Stomach smooth muscle (tissue), 2 donors: Measurements from ENCODE around the gene DACH1.

ENCODE experiments used
- H3K27ac ChIP-seq: one replicate; pipeline ENCODE4 v1.7.0; 2013; ENCODE audit warnings: mild to moderate bottlenecking, low read length, inconsistent platforms
- H3K27me3 ChIP-seq, 2 donors: one replicate each; pipeline ENCODE4 v1.7.0; 2013; ENCODE audit warnings: low read length in 2 of 2; ENCODE audit not compliant: insufficient read depth in 2 of 2, control insufficient read depth in 1 of 2
- H3K36me3 ChIP-seq, 2 donors: one replicate each; pipeline ENCODE4 v1.7.0; 2013; ENCODE audit warnings: low read length in 2 of 2; ENCODE audit not compliant: control insufficient read depth in 2 of 2, insufficient read depth in 2 of 2
- H3K4me1 ChIP-seq: one replicate; pipeline ENCODE4 v1.7.0; 2013; ENCODE audit warnings: low read length; ENCODE audit not compliant: control insufficient read depth, insufficient read depth
- H3K4me3 ChIP-seq, 2 donors: one replicate each; pipeline ENCODE4 v1.7.0; 2013; ENCODE audit warnings: low read length in 2 of 2
- H3K9ac ChIP-seq, 2 donors: one replicate each; pipeline ENCODE4 v1.7.0; 2013; ENCODE audit warnings: low read length in 2 of 2, mild to moderate bottlenecking in 1 of 2
- H3K9me3 ChIP-seq, 2 donors: one replicate each; pipeline ENCODE4 v1.7.0; 2013; ENCODE audit warnings: low read length in 2 of 2; ENCODE audit not compliant: control insufficient read depth in 2 of 2
- donor health status: healthy.
- donor health status: Pancreatic carcinoma.

The DACH1 gene

GRCh38 chr13:71589032-71589431 lies 278.0 kb downstream of the DACH1 start:
- no peak overlapping the region for H3K27ac ChIP-seq
- H3K4me1 ChIP-seq, result no peaks in the 10 kb centered on the region
- H3K36me3 ChIP-seq, result no peaks in the 10 kb centered on the region
- no peaks in the 10 kb centered on the region for H3K27me3 ChIP-seq
- no peaks in the 10 kb centered on the region for H3K9me3 ChIP-seq
- H3K4me3 ChIP-seq, result no peak overlapping the region
- H3K9ac ChIP-seq, result no peak overlapping the region

GRCh38 chr13:71587817-71588216 lies 279.2 kb downstream of the DACH1 start:
- Histone ChIP-seq H3K4me3 (no peak overlapping the region), H3K9me3 (no peaks in the 10 kb centered on the region), H3K36me3 (no peaks in the 10 kb centered on the region), H3K27ac (no peak overlapping the region), H3K4me1 (no peaks in the 10 kb centered on the region), H3K27me3 (no peaks in the 10 kb centered on the region), H3K9ac (no peak overlapping the region)

DNA sequence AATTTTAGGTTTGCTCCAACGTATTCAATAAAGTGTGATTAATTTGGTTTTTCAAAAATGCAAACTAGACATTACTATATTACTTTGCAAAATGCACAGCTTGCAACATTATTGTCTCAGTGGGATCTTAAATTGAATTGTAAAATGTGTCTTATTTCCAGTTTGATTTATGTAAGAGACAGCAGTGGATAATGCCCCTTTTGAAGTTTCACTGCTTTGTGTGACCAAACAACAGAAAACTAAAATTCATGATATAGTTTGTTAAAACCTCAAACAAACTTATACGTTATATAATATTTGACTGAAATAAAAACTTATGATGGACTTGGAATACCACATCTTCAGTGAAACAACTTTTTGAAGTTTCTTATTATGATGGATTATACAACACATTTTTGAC lies 279.8 kb downstream of the DACH1 start:
- no peaks in the 10 kb centered on the region for H3K9me3 ChIP-seq
- no peaks in the 10 kb centered on the region for H3K4me1 ChIP-seq
- H3K27ac ChIP-seq, result no peak overlapping the region
- no peaks in the 10 kb centered on the region for H3K36me3 ChIP-seq
- H3K9ac ChIP-seq, result no peak overlapping the region
- no peak overlapping the region for H3K4me3 ChIP-seq
- no peaks in the 10 kb centered on the region for H3K27me3 ChIP-seq

DNA sequence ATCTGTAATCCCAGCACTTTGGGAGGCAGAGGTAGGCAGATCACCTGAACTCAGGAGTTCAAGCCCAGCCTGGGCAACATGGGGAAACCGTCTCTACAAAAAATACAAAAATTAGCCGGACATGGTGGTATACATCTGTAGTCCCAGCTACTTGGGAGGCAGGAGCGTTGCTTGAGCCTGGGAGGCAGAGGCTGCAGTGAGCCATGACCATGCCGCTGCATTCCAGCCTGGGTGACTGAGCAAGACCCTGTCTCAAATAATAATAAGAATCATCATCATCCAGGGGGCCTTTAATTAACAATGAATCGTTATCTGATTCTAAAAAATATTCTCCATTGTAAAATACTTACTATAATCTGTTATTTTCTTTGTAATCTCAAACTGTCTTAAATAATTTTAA lies 283.4 kb downstream of the DACH1 start:
- no peaks in the 10 kb centered on the region for H3K27me3 ChIP-seq
- H3K4me3 ChIP-seq, result no peak overlapping the region
- no peaks in the 10 kb centered on the region for H3K36me3 ChIP-seq
- no peak overlapping the region for H3K9ac ChIP-seq
- H3K9me3 ChIP-seq, result no peaks in the 10 kb centered on the region
- H3K27ac ChIP-seq, result no peak overlapping the region
- no peaks in the 10 kb centered on the region for H3K4me1 ChIP-seq

- Histone ChIP-seq H3K27ac (no peak overlapping the region), H3K36me3 (no peaks in the 10 kb centered on the region), H3K4me1 (no peaks in the 10 kb centered on the region), H3K9me3 (no peaks in the 10 kb centered on the region), H3K9ac (no peak overlapping the region), H3K27me3 (no peaks in the 10 kb centered on the region), H3K4me3 (no peak overlapping the region)
Observed at GRCh38 chr13:71580614-71581013, 286.4 kb downstream of the DACH1 start.

DNA sequence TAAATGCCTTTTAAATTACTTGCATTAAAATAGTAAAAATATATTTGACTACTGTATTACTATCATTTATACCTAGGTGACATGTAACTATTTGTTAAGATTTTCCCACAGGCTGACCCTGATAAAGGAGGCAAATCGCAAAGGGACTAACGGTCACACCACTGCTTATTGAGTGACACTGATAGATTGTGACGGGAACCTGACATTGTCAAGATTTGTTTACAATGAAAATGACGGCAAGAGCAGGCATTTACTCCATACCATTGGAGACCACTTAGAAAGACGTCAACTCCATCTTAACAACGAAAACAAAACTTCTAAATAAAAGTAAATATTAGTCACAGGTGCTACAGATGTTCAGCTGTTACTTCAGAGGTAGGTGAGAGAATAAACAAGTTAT lies 289.0 kb downstream of the DACH1 start:
- Histone ChIP-seq H3K27me3 (no peaks in the 10 kb centered on the region), H3K27ac (no peak overlapping the region), H3K4me3 (no peak overlapping the region), H3K36me3 (no peaks in the 10 kb centered on the region), H3K9me3 (no peaks in the 10 kb centered on the region), H3K4me1 (no peaks in the 10 kb centered on the region), H3K9ac (no peak overlapping the region)

DNA sequence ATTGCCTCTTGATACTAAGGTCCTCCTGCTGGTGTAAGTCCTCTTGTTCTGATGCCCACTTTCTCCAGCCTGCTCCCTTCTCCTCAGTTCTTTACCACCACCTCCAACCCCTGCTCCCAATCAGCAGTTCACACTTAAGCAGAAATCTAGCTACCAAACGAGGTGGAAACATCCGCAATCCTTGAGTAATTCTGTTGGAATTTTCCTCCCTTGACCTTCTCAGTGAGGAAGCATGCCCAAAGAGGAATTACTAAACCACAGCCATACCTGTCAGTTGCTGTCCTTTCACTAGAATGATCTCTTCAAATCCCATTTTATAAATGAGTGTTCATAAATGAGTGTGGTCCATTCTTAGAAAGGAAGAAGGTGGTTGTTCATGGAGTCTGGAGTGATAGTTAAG lies 289.9 kb downstream of the DACH1 start:
- Histone ChIP-seq H3K4me1 (no peaks in the 10 kb centered on the region), H3K9ac (no peak overlapping the region), H3K27ac (no peak overlapping the region), H3K36me3 (no peaks in the 10 kb centered on the region), H3K27me3 (no peaks in the 10 kb centered on the region), H3K4me3 (no peak overlapping the region), H3K9me3 (no peaks in the 10 kb centered on the region)

DNA sequence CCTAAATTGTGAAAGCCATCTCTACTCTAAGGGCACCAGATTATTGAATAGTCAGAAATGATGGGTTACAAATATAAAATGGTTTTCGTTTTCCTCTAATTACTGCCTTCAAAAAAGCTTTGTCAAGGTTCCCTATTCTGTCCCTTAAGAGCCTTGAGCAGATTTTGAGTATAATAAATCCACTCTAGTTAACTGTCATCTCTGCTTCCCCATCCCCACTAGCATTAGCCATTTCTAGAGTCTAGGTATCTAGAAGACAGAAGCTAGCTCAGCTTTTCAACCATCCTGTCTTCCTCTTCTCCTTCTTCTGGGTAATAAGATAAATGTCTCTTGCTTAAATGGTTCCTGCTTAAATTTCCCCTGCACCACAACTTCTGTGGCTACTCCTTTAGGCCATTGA lies 290.4 kb downstream of the DACH1 start:
- H3K9ac ChIP-seq, result no peak overlapping the region
- no peaks in the 10 kb centered on the region for H3K36me3 ChIP-seq
- H3K9me3 ChIP-seq, result no peaks in the 10 kb centered on the region
- H3K4me3 ChIP-seq, result no peak overlapping the region
- H3K27me3 ChIP-seq, result no peaks in the 10 kb centered on the region
- H3K27ac ChIP-seq, result no peak overlapping the region
- H3K4me1 ChIP-seq, result no peaks in the 10 kb centered on the region

GRCh38 chr13:71546881-71547280 lies 320.1 kb downstream of the DACH1 start:
- H3K4me3 ChIP-seq, result no peak overlapping the region
- H3K27me3 ChIP-seq, result no peaks in the 10 kb centered on the region
- H3K36me3 ChIP-seq, result no peaks in the 10 kb centered on the region
- H3K9ac ChIP-seq, result no peak overlapping the region
- no peaks in the 10 kb centered on the region for H3K9me3 ChIP-seq
- no peak overlapping the region for H3K27ac ChIP-seq
- no peaks in the 10 kb centered on the region for H3K4me1 ChIP-seq

- no peaks in the 10 kb centered on the region for H3K4me1 ChIP-seq
- H3K9ac ChIP-seq, result no peak overlapping the region
- no peaks in the 10 kb centered on the region for H3K9me3 ChIP-seq
- H3K4me3 ChIP-seq, result no peak overlapping the region
- H3K27me3 ChIP-seq, result no peaks in the 10 kb centered on the region
- H3K27ac ChIP-seq, result no peak overlapping the region
- no peaks in the 10 kb centered on the region for H3K36me3 ChIP-seq
Observed at GRCh38 chr13:71540098-71540497, 326.9 kb downstream of the DACH1 start.

DNA sequence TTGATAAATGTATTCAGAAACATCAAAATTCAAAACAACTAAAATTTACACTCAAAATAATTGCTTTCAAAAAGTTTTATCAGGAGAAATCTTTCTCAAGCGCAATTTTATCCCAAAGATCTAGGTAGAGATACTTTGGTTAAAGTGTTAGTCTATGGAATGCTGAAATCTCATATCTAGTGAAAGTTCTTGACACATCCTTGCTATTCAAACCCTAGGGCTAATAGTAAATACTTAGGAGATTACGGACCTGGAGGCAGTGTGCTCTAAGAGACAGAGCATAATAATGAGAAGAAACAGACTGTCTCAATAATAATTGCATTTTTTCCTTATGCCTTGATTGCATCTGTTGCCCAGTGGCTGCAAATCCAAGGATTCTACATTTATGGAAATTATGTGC lies 330.8 kb downstream of the DACH1 start:
- no peaks in the 10 kb centered on the region for H3K4me1 ChIP-seq
- no peaks in the 10 kb centered on the region for H3K36me3 ChIP-seq
- no peaks in the 10 kb centered on the region for H3K27me3 ChIP-seq
- H3K9ac ChIP-seq, result no peak overlapping the region
- no peaks in the 10 kb centered on the region for H3K9me3 ChIP-seq
- no peak overlapping the region for H3K27ac ChIP-seq
- H3K4me3 ChIP-seq, result no peak overlapping the region
